B cell (primary cell): Measurements from ENCODE around the gene TRABD2A. TPM values are rescaled to one million over a fixed set of nuclear protein-coding genes. Genes with fewer than 3 reads are reported as not detected.

ENCODE experiments used
- ATAC-seq: fragments of 200-7000 bp; cut with Tn5 transposase; one replicate; pipeline ENCODE4 v1.10.0; 2021; ENCODE audit warnings: low read depth, mild to moderate bottlenecking, moderate number of reproducible peaks, moderate library complexity
- CTCF ChIA-PET: fragments of 350-600 bp; sonication (Branson Sonifier 250); formaldehyde crosslinking; loops from one replicate; lab custom pipeline; 2021; ENCODE audit warnings: antibody characterized with exemption, inconsistent platforms; lab: Charles Lee
- POLR2A ChIA-PET: fragments of 350-600 bp; sonication (Branson Sonifier 250); formaldehyde crosslinking; loops from one replicate; lab custom pipeline; 2021; ENCODE audit warnings: antibody characterized with exemption; lab: Charles Lee
- DNase-seq: peaks from one replicate; pipeline ENCODE4 v3.0.0; 2013
- H2AFZ ChIP-seq: 2 replicates; pipeline ENCODE4 v1.6.1; 2012; ENCODE audit warnings: mild to moderate bottlenecking, low read depth, low read length; ENCODE audit not compliant: insufficient read depth, poor library complexity, severe bottlenecking
- H3K27ac ChIP-seq, 2 donors: 1 replicate in 1 of 2; 2 replicates in 1 of 2; pipeline ENCODE4 v1.5.1; 2012 to 2013; ENCODE audit warnings: low read length in 2 of 2, mild to moderate bottlenecking in 2 of 2, moderate library complexity in 1 of 2
- H3K27me3 ChIP-seq, 4 experiments: fragments of 200-600 bp in 1 of 4; sonication (generic) in 1 of 4; replicated peaks in 1 of 4; 1 replicate in 2 of 4; 2 replicates in 2 of 4; pipeline versions ENCODE4 v1.6.1 to v1.7.0; 2013 to 2016; ENCODE audit warnings: low read length in 3 of 4, mild to moderate bottlenecking in 2 of 4, mixed read lengths in 1 of 4, moderate library complexity in 1 of 4; ENCODE audit not compliant: insufficient read depth in 4 of 4, control insufficient read depth in 3 of 4; ENCODE audit errors: control extremely low read depth in 1 of 4
- H3K36me3 ChIP-seq, 2 experiments: replicated peaks in 1 of 2; 1 replicate in 1 of 2; 2 replicates in 1 of 2; pipeline versions ENCODE4 v1.6.1 to v1.7.1; 2013; ENCODE audit warnings: low read length in 1 of 2; ENCODE audit not compliant: insufficient read depth in 2 of 2, control insufficient read depth in 1 of 2; ENCODE audit errors: control extremely low read depth in 1 of 2, extremely low read depth in 1 of 2
- H3K4me1 ChIP-seq, 2 donors: fragments of 200-600 bp in 1 of 2; sonication (generic) in 1 of 2; 1 replicate in 1 of 2; 2 replicates in 1 of 2; pipeline versions ENCODE4 v1.5.1 to v1.6.1; 2013 to 2017; ENCODE audit warnings: low read length in 2 of 2; ENCODE audit not compliant: control insufficient read depth in 2 of 2, insufficient read depth in 2 of 2
- H3K4me2 ChIP-seq: replicated peaks from 2 replicates; pipeline ENCODE3; 2012; ENCODE audit warnings: mild to moderate bottlenecking, low read depth, low read length; ENCODE audit not compliant: poor library complexity, severe bottlenecking
- H3K4me3 ChIP-seq, 5 experiments: fragments of 200-600 bp in 1 of 5; sonication (generic) in 1 of 5; 1 replicate in 3 of 5; 2 replicates in 2 of 5; pipeline versions ENCODE4 v1.5.1 to v1.7.0; 2011 to 2016; ENCODE audit warnings: low read length in 4 of 5, mild to moderate bottlenecking in 4 of 5, low read depth in 2 of 5, control low read depth in 1 of 5, moderate library complexity in 1 of 5; ENCODE audit not compliant: insufficient read depth in 1 of 5; ENCODE audit errors: control extremely low read depth in 1 of 5, extremely low read depth in 1 of 5
- H3K79me2 ChIP-seq: fragments of 200-600 bp; sonication (generic); one replicate; pipeline ENCODE4 v1.6.0; 2016; ENCODE audit warnings: low read length; ENCODE audit not compliant: control insufficient read depth, insufficient read depth
- H3K9ac ChIP-seq: fragments of 200-600 bp; sonication (generic); 2 replicates; pipeline ENCODE4 v1.6.1; 2017; ENCODE audit warnings: mild to moderate bottlenecking, low read length, moderate library complexity
- H3K9me3 ChIP-seq, 3 donors: one replicate each; pipeline versions ENCODE4 v1.6.1 to v1.7.1; 2013; ENCODE audit warnings: low read length in 2 of 3; ENCODE audit not compliant: control insufficient read depth in 2 of 3, insufficient read depth in 1 of 3; ENCODE audit errors: control extremely low read depth in 1 of 3
- H4K20me1 ChIP-seq: 2 replicates; pipeline ENCODE4 v1.6.0; 2012; ENCODE audit warnings: mild to moderate bottlenecking, low read length; ENCODE audit not compliant: insufficient read depth, control insufficient read depth, poor library complexity, severe bottlenecking
- H3K27ac Mint-ChIP-seq: one replicate; pipeline ENCODE4 v1.8.0; 2021; ENCODE audit warnings: mixed read lengths
- H3K27me3 Mint-ChIP-seq: one replicate; pipeline ENCODE4 v1.8.0; 2021; ENCODE audit warnings: mixed read lengths
- H3K4me1 Mint-ChIP-seq: one replicate; pipeline ENCODE4 v1.8.0; 2021; ENCODE audit warnings: mixed read lengths
- H3K4me3 Mint-ChIP-seq: one replicate; pipeline ENCODE4 v1.8.0; 2021; ENCODE audit warnings: mixed read lengths
- H3K9me3 Mint-ChIP-seq: one replicate; pipeline ENCODE4 v1.8.0; 2022; ENCODE audit warnings: mixed read lengths; ENCODE audit not compliant: insufficient read depth
- CTCF ChIP-seq: fragments of 200-600 bp; IDR thresholded peaks from one replicate; pipeline ENCODE4 v1.8.0; 2022; ENCODE audit warnings: antibody characterized with exemption, mild to moderate bottlenecking
- EZH2 ChIP-seq: IDR thresholded peaks from 2 replicates; pipeline ENCODE4 v1.6.1; 2012; ENCODE audit warnings: borderline replicate concordance, low read depth, mild to moderate bottlenecking, moderate library complexity, low read length; ENCODE audit not compliant: insufficient read depth, poor library complexity, severe bottlenecking
- WGBS: methylation state at CpG from one replicate; pipeline ENCODE4 v1.1.5; 2013; ENCODE audit warnings: missing lambda C conversion rate; ENCODE audit not compliant: insufficient coverage; 5-methylcytosine and 5-hydroxymethylcytosine counted together
- intact Hi-C: fragments of 100-400 bp; cut with micrococcal nuclease; formaldehyde crosslinking; loops from one replicate; pipeline ENCODE4 v1.10.0; 2022
- polyA plus RNA-seq: library from polyadenylated mRNA; depleted of rRNA; stranded (reverse); fragments of >200 nt; gene quantifications from 2 replicates; pipeline ENCODE4 v1.2.3, GENCODE V29; 2012
- total RNA-seq, 2 donors: library from RNA; stranded (reverse); fragments of 120-200 nt in 1 of 2; gene quantifications; 1 replicate in 1 of 2; 2 replicates in 1 of 2; pipeline versions ENCODE4 v1.2.3 to v1.2.4, GENCODE V29; 2013 to 2022

The TRABD2A gene
- total and polyA plus RNA-seq, 2 donors (not counting 1 experiment from before 2014, with no cell fraction given): 10.1 to 11.3 TPM

GRCh38 chr2:84846741-84847142 is 34.1 kb downstream of the TRABD2A start:
- Histone ChIP-seq H3K4me3 (peak overlapping the region in 1 of 5 experiments; percentile 20), H3K9ac (peak overlapping the region; percentile 46), H2AFZ (peak overlapping the region; percentile 68), H3K36me3 (no peaks in the 10 kb centered on the region), H3K4me1 (peaks cover 38 to 41% of the 10 kb centered on the region in 2 donors), H4K20me1 (no peaks in the 10 kb centered on the region), H3K79me2 (peaks cover 26% of the 10 kb centered on the region), H3K27ac (peak overlapping the region; percentile 64 to 87), H3K9me3 (peaks cover 0 to under 1% (median 0%) of the 10 kb centered on the region in 3 donors), H3K4me2 (peak overlapping the region; percentile 68), H3K27me3 (no peaks in the 10 kb centered on the region)
- TF ChIP-seq CTCF (no peak), EZH2 (no peak)
- Mint-ChIP-seq H3K27ac (peak overlapping the region; percentile 97), H3K4me3 (peak overlapping the region; percentile 82), H3K9me3 (no peaks in the 10 kb centered on the region), H3K4me1 (peaks cover 40% of the 10 kb centered on the region), H3K27me3 (no peaks in the 10 kb centered on the region)
- 83% methylated on average over 2 of the region's 2 CpGs for WGBS
- DNase-seq (no peak), ATAC-seq (no peak)
- intact Hi-C loops: no loop called here
- ChIA-PET CTCF (interaction anchor here (0.8 to 1.8 kb wide), 5 partner anchors 16 to 320 kb away, joined by 3 to 7 read pairs (median 5); no protein-coding TSS in a partner anchor), POLR2A (no interaction called here)

- peak overlapping the region; percentile 46 for H3K9ac ChIP-seq
- DNase-seq: peak; percentile 32
- intact Hi-C loops: no loop called here
- peak overlapping the region in 2 of 5 experiments; percentile 8 to 20 for H3K4me3 ChIP-seq
- ATAC-seq: peak; percentile 62
- peak overlapping the region; percentile 82 for H3K4me3 Mint-ChIP-seq
- POLR2A ChIA-PET: no interaction called here
- peak overlapping the region; percentile 68 for H2AFZ ChIP-seq
- no peaks in the 10 kb centered on the region for H4K20me1 ChIP-seq
- CTCF ChIA-PET: interaction anchor here (0.8 to 1.8 kb wide), 5 partner anchors 17 to 320 kb away, joined by 3 to 7 read pairs (median 5); no protein-coding TSS in a partner anchor
- H3K36me3 ChIP-seq: no peaks in the 10 kb centered on the region
- peaks cover 38 to 41% of the 10 kb centered on the region in 2 donors for H3K4me1 ChIP-seq
- H3K27ac ChIP-seq: peak overlapping the region; percentile 64 to 87
- H3K27me3 Mint-ChIP-seq: no peaks in the 10 kb centered on the region
- peaks cover 26% of the 10 kb centered on the region for H3K79me2 ChIP-seq
- H3K27ac Mint-ChIP-seq: peak overlapping the region; percentile 97
- no peaks in the 10 kb centered on the region for H3K9me3 Mint-ChIP-seq
- no peaks in the 10 kb centered on the region for H3K9me3 ChIP-seq
- H3K4me2 ChIP-seq: peak overlapping the region; percentile 68
- peaks cover 40% of the 10 kb centered on the region for H3K4me1 Mint-ChIP-seq
- WGBS: 20% methylated on average over 3 of the region's 5 CpGs
- no peaks in the 10 kb centered on the region for H3K27me3 ChIP-seq
- TF ChIP-seq CTCF (no peak), EZH2 (no peak)
Observed at GRCh38 chr2:84846041-84846663, 34.7 kb downstream of the TRABD2A start.
